ENCODE results near the gene BHLHA9. TPM values are rescaled to one million over a fixed set of nuclear protein-coding genes. Genes with fewer than 3 reads are reported as not detected.

Gene BHLHA9
- total RNA-seq, 2 donors from 2014 or later: not detected

Other genes starting within 250 kb of the BHLHA9 start
- gene ABR, start 90.5 kb upstream of the BHLHA9 start, total RNA-seq: 100 to 1,000 TPM in 1 of 2 donors, 10 to 100 TPM in 1; 99.1 to 146 TPM
- gene TRARG1, start 9.2 kb downstream of the BHLHA9 start, total RNA-seq: 1 to 10 TPM in 1 of 2 donors, under 1 TPM in 1; 0.67 to 1.2 TPM
- gene YWHAE, start 129.8 kb downstream of the BHLHA9 start, total RNA-seq: 100 to 1,000 TPM; 274 to 306 TPM
- gene CRK, start 185.8 kb downstream of the BHLHA9 start, total RNA-seq: 10 to 100 TPM; 56.6 to 58.0 TPM
- gene MYO1C, start 222.2 kb downstream of the BHLHA9 start, total RNA-seq: 100 to 1,000 TPM; 270 to 381 TPM
- gene INPP5K, start 246.2 kb downstream of the BHLHA9 start, total RNA-seq: 10 to 100 TPM; 23.5 to 25.2 TPM